ENCODE data around the gene TCF12.

DNA sequence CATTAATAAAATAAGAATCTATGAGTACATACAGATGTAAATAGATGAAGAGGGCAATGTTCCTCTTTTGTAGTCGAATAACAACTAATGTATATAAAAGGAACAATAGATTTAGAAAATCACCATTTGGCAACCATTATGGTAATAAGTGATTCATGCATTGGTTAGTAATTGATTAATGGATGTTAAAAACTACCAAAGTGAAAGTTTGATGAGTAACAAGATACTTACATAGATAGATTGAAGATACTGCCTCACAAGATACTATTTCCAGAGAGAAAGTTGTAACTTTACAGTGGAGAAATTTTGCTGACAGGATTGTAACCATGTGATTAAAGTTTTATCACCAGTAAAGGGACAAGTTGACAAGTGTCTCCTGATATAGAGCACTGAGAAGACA, 55.0 kb downstream of the TCF12 start:
- no peak for TF ChIP-seq POLR2A (IDR thresholded peaks at IDR 0.05)
- TF ChIP-seq, protein P1, sequence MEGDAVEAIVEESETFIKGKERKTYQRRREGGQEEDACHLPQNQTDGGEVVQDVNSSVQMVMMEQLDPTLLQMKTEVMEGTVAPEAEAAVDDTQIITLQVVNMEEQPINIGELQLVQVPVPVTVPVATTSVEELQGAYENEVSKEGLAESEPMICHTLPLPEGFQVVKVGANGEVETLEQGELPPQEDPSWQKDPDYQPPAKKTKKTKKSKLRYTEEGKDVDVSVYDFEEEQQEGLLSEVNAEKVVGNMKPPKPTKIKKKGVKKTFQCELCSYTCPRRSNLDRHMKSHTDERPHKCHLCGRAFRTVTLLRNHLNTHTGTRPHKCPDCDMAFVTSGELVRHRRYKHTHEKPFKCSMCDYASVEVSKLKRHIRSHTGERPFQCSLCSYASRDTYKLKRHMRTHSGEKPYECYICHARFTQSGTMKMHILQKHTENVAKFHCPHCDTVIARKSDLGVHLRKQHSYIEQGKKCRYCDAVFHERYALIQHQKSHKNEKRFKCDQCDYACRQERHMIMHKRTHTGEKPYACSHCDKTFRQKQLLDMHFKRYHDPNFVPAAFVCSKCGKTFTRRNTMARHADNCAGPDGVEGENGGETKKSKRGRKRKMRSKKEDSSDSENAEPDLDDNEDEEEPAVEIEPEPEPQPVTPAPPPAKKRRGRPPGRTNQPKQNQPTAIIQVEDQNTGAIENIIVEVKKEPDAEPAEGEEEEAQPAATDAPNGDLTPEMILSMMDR (IDR thresholded peaks at IDR 0.05), result no peak
